HS-27A (cell line): ENCODE data around the gene FXYD6.
"Not testable (repeated sequence)": the region's sequence is repeated elsewhere in the genome, so short reads cannot be mapped to it uniquely, and the experiment has no call there.

Source experiments
- DNase-seq: peaks from one replicate; pipeline ENCODE4 v3.0.0-alpha.2; 2012; ENCODE audit warnings: low read depth, missing footprints

FXYD6 gene

DNA sequence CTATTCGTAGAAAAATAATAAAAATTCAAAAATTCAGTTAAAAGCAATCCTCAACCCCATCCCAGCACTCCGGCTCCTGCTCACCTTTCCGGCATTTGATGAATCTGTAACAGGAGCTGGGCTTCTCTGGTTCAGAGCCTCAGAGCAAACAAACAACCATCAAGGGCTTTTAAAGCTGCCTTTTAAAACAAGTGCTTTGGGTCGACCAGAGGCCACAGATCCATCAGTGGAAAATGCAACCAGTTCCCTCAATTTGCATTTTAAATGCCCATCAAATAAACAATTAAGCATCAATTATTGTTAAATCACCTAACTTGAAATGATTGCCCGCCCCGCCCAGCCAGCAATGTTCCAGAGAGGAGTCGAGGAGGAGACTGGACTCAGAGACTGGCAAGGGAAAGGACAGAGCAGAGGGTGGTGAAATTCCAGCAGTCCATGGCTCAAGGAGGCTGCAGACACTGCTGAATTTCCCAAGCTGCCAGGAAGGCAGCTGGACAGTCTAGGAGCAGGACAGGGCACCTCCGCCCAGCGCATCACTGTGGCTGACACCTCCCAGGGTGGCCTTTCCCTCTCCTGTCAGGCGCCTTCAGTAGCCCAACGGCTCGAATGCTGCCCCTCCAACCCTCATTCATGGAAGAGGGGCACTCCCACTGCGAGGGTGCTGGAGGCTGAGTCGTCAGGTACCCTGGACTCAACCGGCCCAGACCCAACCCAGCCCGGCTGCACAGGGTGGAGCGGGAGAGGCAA is 7.5 kb downstream of the FXYD6 start:
- DNase-seq, result no peak

DNA sequence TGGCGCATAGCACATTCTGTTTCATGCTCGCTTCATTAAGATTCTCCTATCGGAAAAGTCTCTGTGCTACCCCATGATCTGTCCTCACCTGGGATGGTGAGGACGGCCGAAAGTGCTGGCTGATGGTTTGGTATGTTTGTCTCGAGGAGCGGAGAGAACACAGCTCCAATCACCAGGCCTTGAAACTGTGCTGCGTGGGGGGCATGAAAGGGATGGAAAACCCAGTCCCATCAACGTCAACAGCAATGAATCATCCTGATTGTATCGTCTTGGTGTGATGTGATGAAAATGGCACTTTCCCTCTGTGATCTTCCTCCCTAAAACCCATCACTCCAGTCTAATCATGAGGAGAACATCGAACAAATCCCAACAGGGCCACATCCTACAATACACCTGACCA is 8.4 kb downstream of the FXYD6 start:
- no peak for DNase-seq

DNA sequence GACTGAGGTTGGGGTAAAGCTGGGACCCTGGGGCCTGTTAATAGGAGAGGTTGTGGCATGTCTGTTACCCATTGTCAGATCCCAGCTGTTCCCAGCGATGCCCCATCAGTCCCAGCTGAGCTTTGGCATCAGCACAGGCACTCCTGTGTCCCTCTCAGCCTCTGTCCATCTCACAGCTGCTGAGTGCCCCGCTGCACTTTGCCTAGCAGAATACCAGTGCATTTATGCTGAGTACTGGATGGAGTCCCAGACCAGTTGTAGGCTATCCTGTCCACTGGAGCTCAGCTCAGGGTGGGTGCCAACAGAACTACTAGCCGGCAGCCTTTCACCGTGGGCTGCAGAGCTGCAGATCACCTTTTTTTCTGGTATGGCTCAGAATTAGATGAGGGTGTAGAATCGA is 9.9 kb downstream of the FXYD6 start:
- no peak for DNase-seq

DNA sequence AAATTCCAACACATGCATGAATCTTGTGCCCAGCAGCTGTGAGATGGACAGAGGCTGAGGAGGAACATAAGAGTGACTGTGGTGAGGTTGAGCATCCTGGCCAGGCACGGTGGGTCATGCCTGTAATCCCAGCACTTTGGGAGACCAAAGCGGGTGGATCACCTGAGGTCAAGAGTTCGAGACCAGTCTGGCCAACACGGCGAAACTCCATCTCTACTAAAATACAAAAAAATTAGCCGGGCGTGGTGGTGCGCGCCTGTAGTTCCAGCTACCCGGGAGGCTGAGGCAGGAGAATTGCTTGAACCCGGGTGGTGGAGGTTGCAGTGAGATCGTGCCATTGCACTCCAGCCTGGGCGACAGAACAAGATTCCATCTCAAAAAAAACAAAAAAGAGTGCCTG is 10.9 kb downstream of the FXYD6 start:
- not testable (repeated sequence) for DNase-seq

DNA sequence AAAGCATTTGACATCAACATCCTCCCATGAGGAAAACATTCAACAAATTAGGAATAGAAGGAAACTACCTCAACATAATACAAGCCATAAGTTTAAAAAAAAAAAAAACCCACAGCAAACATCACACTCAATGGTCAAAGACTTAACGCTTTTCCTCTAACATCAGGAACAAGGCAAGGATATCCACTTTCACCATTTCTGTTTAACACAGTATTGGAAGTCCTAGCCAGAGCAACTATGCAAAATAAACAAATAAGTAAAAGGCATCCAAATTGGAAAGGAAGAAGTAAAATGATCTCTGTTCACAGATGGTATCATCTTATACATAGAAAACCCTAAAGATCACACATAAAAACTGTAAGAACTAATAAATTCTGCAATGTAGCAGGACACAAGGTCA is 13.1 kb downstream of the FXYD6 start:
- no peak for DNase-seq

GRCh38 chr11:117862753-117863152 is 13.7 kb downstream of the FXYD6 start:
- no peak for DNase-seq

DNA sequence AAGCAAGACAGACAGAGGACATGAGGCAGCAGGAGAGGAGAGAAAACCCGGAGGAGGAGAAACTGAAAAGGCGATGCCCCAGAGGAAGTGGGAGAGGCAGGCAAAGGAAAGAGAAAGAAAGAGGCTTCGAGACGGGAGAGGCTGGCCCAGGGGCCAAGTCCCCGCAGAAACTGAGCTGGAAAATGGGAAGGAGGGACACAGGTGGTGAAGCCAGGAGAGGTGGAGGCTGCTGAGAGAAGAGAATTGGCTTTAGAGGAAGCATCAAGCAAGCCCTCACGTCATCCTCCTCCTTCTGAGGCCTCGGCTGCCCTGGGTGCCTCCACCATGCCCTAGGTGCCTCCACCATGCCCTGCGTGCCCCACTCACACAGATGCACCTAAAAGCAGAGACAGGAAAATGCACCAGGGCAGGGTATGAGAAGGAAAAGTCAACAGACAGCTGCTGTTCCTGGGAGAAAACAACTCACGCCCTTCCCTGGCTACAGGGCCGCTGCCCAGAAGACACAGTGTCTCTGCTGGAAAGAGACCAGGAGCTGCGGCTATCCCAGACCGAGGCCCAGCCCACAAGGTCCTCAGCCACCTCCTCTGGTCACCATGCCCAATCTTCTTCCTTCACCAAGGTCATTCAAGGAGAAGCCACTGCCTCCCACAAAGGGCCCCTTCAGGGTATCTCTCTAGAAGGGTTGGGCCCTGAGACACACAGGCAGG is 14.3 kb downstream of the FXYD6 start:
- no peak for DNase-seq

- no peak for DNase-seq
Observed at GRCh38 chr11:117861151-117862018, 15.1 kb downstream of the FXYD6 start.

DNA sequence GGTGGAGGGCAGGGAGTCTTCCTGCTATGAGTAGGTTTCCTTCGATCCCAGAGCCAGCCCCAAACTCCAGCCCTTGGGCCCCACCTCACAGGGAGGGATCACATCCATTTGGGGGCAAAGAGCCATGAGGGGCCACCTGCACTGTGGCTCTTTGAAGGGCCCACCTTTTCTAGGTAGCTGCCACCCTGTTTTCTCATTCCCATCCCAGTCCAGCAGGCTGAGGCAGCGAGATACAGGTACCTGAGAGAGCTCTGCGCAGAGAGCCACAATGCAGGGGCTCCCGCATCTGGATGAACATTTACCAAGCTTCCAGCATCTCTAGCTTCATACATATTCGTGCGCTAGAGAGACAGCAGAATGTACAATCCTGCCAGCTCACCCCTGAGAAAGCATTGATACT is 16.3 kb downstream of the FXYD6 start:
- DNase-seq, result no peak

- DNase-seq, result no peak
Observed at GRCh38 chr11:117859488-117860112, 16.9 kb downstream of the FXYD6 start.

- no peak for DNase-seq
Observed at GRCh38 chr11:117859061-117859460, 17.4 kb downstream of the FXYD6 start.

GRCh38 chr11:117857734-117858414 is 18.6 kb downstream of the FXYD6 start:
- no peak for DNase-seq

DNA sequence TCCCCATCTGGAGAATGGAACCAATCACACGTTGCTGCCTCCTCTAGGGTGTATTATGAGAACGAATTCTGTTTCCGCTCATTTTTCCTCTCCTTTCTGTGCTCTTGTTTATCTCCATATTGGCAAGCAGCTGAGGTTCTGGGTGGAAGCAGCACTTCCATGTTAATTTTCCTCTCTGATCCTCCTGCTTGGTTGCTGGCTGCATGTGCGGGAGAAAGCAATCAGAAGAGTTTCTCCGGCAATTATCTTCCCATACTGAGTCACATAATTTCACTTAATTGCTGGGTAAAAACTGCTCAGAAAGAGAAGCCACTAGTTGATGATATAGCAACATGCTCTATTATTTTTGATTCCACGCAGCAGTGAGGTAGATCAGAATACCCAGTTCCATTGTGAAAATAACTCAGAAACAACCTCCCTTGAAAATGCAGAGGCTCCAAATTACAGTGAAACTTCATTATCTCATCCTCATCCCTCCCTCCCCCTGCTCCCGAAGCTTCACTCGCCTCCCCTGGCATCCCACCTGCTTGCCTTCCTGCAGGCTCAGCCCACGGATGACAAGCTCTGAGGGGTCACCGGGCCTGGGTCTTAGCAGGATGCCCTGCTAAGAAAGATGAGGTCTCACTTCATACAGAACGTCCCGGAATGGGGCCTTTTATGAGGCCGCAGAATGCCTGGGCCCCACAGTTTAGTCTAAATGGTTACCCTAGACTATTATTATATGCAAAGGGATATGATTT is 20.4 kb downstream of the FXYD6 start:
- no peak for DNase-seq

- DNase-seq, result no peak
Observed at GRCh38 chr11:117855186-117855845, 21.1 kb downstream of the FXYD6 start.

GRCh38 chr11:117852309-117852708 is 24.1 kb downstream of the FXYD6 start:
- DNase-seq, result no peak

DNA sequence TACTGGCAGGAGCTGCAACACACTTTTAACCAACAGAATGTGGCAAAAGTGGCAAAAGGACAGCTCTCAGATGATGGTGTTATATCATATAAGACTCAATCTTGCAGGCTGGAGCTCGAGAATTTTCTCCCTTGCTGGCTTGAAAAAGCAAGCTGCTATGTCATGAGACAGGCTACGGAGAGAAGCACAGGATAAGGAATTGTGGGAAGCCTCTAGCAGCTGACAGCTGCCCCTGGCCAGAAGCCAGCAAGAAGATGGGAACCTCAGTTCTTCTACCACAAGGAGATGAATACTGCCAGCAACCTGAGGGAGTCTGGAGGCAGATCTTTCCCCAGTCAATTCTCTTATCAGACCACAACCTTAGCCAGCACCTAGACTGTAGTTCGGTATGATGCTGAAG is 24.6 kb downstream of the FXYD6 start:
- DNase-seq, result no peak

DNA sequence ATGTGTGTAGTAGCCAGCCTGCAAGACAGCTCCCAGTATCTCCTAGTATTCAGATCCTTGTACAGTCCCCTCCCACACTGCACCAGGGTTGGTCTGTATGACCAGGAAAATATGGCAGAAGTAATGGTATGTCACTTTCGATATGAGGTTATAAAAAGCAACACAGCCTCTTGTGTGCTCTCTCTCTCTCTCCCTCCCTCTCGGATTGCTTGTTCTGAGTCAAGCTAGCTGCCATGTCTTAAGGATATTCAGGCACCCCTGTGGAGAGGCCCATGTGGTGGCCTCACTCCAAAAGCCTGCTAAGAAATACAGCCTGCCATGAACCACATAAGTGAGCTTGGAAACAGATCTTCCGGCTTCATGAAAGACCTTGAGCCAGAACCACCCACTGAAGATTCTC is 25.4 kb downstream of the FXYD6 start:
- DNase-seq, result no peak

DNA sequence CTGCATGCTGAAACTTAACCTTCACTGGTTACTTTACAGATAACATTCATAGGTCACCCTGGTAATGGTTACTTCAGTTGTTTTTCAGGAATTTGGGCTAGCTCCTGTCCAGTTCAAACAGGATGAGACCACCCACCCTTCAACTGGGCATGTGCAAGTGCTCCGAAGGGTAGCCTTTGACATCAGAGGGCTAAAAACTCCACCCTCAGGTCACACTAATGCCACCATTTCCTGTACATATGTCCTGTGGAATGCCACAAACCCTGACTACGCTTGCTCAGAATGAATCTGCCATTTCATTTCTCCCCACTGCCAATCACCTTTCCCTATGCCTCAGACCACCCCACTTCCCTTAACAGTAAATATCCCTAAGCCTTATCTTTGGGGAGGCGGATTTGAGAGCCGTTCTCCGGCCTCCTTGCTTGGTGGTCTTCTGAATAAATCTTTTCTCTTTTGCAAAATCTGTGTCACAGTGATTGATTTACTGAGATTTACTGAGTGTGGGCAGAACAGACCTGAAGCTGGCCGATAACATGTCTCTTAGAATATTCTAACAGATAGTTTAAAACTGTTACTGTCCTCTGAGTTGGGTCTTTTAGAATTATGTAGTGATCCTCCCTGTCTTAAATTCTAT is 26.6 kb downstream of the FXYD6 start:
- DNase-seq, result no peak

DNA sequence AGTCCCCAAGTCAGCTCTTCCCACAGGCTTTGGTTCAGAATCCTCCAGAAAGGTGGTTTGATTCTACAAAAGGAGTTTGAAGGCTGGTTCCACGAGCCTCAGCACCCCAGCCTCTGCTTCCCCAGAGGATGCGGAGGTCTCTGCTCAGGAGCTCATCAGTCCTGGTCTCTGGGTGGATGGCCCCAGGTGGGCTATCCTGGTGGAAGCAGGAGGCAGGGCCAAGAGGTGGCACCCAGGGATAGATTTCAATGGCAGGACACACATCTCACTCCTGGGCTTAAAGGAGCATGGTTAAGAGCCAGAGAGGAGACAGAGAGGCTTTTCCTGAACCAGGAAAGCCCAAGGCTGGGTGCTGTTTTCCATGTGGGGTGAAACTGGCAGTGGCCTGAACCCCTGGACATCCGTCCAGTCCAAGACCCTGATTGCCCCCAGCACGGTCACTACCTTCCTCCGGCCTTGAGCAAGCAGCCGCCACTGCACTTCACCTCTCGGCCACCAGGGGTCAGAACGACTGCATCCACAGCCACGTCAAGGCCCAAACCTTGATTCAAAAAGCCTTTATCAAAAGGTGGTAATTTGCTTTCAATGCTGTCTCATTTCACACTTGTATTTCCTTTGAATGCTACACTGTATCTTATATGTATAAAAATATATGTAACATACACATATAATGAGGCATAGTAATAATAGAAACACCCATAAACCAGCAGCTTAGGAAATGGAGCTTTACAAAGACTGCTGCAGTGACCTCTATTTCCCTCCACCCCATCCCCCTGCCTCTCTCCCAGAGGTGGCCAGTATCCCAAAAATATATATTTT is 32.6 kb downstream of the FXYD6 start:
- DNase-seq, result no peak
